LNCaP clone FGC (cell line): Measurements from ENCODE around the gene ERICH3.
"Not testable (repeated sequence)": the region's sequence is repeated elsewhere in the genome, so short reads cannot be mapped to it uniquely, and the experiment has no call there.

ENCODE experiments used
- DNase-seq: peaks from one replicate; pipeline ENCODE4 v3.0.0-alpha.2; 2011; ENCODE audit warnings: low read depth
- H3K4me3 ChIP-seq: 2 replicates; pipeline ENCODE4 v1.5.1; 2011; ENCODE audit warnings: mild to moderate bottlenecking, low read depth, low read length, control low read depth
- TF ChIP-seq, protein P1 (sequence below): IDR thresholded peaks from 2 replicates; pipeline ENCODE4 v1.5.1; 2012; ENCODE audit warnings: mild to moderate bottlenecking; ENCODE audit not compliant: control insufficient read depth, insufficient read depth; ENCODE audit errors: extremely low read depth

The ERICH3 gene

DNA sequence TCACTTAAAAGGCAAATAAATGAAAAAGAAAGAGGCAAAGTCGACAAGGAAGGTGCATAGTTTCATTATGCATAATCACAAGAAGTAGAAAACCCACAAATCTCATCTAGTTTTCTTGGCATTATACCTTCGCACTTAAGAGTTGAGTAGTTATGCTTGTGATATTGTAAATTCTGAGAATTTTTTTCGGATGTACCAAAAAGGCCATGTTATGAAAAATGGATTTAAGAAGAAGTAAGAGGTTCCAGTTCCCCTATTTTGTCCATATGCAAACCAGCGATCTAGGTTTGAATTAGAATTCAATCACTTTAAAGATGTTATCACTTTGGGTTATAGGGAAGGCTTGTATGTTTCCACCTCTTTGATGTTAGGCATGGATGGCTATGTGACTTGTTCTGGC lies 7.9 kb upstream of the ERICH3 start:
- no peak overlapping the region for H3K4me3 ChIP-seq
- TF ChIP-seq, protein P1, sequence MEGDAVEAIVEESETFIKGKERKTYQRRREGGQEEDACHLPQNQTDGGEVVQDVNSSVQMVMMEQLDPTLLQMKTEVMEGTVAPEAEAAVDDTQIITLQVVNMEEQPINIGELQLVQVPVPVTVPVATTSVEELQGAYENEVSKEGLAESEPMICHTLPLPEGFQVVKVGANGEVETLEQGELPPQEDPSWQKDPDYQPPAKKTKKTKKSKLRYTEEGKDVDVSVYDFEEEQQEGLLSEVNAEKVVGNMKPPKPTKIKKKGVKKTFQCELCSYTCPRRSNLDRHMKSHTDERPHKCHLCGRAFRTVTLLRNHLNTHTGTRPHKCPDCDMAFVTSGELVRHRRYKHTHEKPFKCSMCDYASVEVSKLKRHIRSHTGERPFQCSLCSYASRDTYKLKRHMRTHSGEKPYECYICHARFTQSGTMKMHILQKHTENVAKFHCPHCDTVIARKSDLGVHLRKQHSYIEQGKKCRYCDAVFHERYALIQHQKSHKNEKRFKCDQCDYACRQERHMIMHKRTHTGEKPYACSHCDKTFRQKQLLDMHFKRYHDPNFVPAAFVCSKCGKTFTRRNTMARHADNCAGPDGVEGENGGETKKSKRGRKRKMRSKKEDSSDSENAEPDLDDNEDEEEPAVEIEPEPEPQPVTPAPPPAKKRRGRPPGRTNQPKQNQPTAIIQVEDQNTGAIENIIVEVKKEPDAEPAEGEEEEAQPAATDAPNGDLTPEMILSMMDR = no peak
- no peak for DNase-seq

DNA sequence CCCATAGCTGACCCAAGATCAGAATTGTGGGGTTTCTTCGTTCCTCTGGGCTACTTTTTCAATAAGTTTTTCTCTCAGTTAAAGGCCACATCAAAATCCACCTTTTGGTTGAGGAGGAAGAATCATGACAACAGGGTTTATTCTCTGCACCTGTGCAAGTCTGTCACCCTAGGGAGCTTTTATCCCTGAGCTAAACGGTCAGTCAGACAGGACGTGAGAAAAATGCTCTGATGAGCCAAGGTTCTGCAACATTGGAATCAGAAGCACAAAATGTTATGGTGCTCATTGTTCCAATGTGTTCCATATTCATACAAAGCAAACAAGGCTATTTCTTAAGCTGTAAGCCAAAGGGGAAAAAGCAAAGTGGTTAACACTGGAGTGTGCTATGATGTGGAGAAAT lies 7.4 kb upstream of the ERICH3 start:
- no peak overlapping the region for H3K4me3 ChIP-seq
- DNase-seq = no peak
- TF ChIP-seq, protein P1 = no peak

DNA sequence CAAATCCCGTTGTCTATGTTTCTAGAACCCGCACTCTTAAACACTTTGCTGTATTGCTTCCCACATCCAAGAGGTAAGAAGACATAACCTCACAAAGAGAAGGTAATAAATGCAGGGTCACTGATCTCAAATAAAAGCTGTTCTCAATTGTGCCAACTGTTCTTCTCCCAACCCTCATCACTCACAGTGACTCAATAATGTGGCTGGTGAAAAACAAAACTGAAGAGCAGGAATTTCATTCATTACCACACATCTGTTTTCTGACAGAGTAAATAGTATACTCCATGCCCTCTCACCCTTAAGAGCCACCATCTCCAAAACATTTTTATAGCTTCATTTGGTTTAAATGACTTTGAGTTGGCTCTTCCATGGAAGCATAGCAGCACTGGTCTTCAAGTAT lies 6.2 kb upstream of the ERICH3 start:
- no peak overlapping the region for H3K4me3 ChIP-seq
- DNase-seq = no peak
- TF ChIP-seq, protein P1 = no peak

DNA sequence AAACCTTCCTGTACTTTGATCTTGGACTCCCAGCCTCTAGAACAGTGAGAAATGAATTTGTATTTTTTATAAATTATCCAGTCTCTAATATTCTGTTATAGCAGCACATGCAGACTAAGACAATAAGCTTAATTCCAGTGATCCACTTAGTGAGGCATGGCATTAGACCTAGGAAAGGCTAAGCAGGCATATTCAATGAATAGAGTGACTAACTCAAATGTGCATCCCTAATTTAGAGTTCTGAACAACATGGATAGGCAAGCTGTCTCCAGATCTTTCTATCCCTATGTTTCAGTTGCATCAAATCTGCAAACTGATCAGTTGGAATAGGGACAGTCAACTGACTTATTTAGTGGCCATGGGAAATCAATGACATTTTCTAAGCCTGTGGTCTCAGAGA lies 4.3 kb upstream of the ERICH3 start:
- no peak for DNase-seq
- TF ChIP-seq, protein P1 = no peak
- no peak overlapping the region for H3K4me3 ChIP-seq

DNA sequence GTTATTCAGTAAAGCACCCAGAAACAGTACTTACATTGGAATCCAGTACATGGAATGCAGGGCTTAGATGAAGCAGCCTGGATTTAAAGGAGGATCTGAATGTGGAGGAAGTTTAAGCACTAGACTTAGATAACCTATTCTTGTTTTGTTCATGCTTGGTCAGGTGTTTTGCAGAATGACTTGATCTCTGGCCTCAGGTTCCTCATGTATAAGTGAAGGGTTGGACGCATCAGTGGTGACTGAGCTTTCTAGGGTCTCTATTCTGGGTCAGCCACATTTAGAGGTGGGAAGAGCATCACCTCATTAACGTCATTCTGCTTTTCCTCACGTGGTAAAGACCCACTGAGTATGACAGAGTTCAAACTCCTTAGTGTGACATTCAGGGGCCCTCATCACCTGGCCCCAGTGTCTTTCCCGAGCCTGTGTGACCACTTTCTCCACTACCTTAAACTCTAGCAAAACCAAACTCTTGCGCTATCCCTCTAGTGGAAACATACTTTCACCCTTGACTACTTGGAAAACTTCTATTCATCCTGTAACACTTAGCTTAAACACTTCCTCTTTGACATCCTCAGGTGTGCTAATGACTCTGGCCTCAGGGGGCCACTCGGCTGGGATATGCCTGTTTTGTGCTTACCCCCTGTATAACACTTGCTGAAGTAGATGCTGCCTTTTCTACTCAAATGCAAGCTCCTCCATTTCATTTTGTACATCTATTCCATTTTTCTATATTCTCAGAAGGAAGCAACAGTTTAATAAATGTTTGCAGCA lies 871 bp upstream of the ERICH3 start:
- H3K4me3 ChIP-seq = no peak overlapping the region
- TF ChIP-seq, protein P1 = no peak
- DNase-seq = no peak

DNA sequence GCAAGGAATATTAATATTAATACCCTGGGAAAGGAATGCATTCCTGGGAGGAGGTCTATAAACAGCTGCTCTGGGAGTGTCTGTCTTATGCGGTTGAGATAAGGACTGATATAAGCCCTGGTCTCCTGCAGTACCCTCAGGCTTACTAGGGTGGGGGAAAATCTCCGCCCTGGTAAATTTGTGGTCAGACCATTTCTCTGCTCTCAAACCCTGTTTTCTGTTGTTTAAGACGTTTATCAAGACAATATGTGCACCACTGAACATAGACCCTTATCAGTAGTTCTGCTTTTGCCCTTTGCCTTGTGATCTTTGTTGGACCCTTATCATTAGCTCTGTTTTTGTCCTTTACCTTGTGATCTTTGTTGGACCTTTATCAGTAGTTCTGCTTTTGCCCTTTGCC lies 2.7 kb downstream of the ERICH3 start:
- not testable (repeated sequence) for H3K4me3 ChIP-seq, DNase-seq

DNA sequence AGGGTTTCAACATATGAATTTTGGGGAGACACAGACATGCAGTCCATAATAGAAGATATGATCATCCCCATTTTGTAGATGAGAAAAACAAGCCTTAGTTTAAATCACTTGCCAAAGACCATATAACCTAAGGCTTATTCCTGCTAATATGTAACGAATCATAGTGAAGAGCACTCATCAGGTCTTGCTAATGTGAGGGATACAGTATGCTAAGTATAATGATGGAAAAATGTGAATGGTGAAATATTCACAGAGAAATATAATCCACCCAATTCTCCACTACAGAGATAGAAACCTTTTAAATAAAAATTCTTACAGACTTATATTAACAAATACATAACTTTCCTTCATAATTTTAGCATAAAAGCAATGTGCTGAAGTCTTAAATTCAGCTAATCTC lies 18.9 kb downstream of the ERICH3 start:
- H3K4me3 ChIP-seq = no peak overlapping the region
- TF ChIP-seq, protein P1 = no peak
- DNase-seq = no peak
